KBM-7 (cell line): ENCODE measurements around the gene UBA3.
A peak's percentile ranks its signal among the peaks of the same experiment; 100 is the strongest.

Source experiments
- DNase-seq: peaks from one replicate; pipeline ENCODE4 v3.0.0-alpha.2; 2015
- in situ Hi-C: fragments of 300-500 bp; cut with MboI; formaldehyde crosslinking; loops from 2 replicates; pipeline ENCODE4 v1.14.3; 2020; ENCODE audit warnings: low sequenced_read_pairs, low pct_unique_long_range_greater_than_20kb, mixed read lengths

Gene UBA3

GRCh38 chr3:69082361-69082760 lies 2.2 kb upstream of the UBA3 start:
- no peak for DNase-seq
- in situ Hi-C loops: no loop called here

DNA sequence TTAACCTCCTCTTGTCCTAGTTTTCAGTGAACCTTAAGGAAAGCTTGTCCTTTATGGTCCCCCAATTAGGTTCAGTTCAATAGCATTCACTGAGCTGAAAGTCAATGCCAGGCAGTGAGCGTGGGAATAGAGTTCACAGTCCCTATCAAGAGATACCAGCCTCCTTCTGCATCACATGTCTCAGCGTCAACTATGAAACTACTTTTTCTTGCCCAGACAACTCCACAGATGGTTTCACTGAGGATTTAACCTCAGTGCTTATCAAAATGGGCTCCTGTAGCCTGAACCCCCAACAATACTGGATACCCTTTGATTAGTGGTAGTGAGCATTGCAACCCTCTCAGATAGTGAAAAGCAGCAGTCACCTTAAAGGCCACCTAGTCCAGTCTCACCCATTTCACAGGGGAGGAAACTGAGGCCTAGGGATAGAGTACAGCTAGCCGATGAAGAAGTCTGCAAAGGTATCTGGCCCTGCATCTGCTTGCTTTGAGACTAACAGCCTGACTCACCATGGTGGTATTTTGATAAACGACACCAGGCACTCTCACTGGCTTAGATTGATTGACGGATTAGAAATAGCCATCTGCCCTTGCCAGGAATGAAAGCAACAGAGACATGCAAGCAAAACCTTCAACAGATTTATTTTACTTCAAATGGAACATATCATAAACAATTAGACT lies 1.6 kb upstream of the UBA3 start:
- in situ Hi-C loops: no loop called here
- DNase-seq: peak; percentile 30

DNA sequence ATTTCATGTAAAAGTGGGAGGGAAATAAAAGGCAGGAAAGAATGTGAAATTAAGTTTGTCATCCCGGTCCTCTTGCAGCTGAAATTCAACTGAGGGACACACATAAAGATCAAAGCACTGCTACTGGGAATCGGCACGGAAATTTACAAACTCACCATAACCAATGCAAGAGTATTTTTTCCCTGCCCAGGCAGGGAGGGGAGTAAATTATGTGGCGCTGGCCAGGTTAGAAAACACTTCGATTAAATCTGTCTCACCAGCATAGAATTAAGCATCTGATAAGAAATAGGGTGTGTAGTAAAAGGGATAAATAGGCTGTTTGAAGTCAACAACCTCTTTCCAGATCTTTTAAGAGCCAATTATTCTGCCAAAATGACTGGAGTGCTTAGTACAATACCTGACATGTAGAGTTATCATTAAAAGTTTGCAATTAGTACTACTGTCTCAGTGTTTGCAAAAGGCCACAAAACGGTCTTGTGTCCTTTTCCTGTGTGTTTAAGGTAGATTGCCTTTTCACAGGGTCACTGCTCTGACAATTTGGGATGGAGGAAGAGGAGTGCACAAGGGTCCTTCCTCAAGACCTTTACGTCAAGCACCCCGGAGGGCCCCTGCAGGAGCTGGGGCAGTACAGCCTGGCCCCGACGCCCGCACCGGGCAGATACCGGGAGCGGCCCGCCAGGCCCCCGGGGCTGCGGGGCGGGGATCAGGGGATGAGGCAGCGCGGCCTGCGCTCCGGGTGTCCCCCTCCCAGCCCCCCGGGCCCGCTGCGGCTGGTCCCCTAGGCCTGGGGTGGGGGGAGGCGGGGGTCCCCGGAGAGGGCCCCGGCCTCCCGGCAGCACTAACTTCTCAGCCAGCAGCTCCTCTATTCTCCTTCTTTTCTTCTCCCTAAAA lies 651 bp downstream of the UBA3 start:
- no peak for DNase-seq
- in situ Hi-C loops: no loop called here

GRCh38 chr3:69072928-69073327 lies 7.2 kb downstream of the UBA3 start:
- in situ Hi-C loops: no loop called here
- DNase-seq: no peak

DNA sequence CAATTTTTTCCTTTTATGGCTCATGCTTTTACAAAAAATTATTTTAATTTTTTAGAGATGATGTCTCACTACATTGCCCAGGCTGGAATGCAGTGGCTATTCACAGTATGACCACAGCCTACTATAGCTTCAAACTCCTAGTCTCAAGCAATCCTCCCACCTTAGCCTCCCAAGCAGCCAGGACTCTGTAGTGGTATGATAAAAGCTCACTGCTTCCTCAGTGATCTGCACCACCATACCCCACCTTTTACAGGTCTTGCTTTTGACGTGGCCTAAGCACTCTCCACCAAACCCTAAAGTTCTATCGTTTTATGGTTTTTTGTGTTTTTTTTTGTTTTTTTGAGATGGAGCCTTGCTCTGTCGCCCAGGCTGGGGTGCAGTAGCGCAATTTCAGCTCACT lies 14.0 kb downstream of the UBA3 start:
- DNase-seq: no peak
- in situ Hi-C loops: no loop called here

DNA sequence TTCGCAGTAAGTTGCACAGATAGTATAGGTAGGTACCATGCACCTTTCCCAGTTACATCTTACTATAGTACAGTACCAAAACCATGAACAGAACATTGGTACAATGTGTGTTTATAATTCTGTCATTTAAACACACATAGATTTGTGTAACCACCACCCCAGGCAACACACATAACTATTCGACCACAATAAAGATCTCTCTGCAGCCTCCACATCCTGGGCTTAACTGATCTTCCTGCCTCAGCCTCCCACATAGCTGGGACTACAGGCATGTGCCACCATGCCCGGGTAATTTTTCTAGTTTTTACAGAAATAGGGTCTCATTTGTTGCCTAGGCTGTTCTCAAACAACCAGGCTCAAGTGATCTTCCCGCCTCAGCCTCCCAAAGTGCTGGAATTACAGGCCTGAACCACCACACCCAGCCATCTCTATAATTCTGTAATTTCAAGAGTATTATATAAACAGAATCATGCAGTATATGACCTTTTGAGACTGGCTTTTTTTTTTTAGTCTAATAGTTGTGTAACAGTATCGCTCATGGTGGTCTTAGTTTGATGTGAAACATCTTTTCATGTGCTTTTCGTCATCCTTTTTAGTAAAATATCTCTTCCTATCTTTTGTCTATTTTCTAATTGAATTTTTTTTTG lies 14.7 kb downstream of the UBA3 start:
- in situ Hi-C loops: no loop called here
- DNase-seq: no peak

DNA sequence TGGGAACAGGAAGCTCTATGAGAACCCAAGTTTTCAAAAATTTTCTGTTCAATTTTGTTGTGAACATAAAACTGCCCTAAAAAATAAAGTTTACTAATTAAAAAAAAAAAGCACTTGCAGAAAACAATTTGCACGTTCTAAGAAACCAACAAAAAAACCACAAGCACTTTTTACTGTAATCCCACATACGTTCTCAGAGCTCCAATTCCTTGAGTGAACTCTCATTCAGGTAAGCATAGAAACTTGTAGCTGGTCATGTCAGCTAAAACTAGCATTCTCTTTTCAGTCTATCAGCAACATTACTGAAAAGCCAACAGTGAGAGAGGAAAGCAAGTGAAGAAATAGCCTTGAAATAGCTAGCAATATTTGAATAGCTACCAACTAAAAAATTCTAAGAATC lies 16.5 kb downstream of the UBA3 start:
- DNase-seq: no peak
- in situ Hi-C loops: no loop called here

DNA sequence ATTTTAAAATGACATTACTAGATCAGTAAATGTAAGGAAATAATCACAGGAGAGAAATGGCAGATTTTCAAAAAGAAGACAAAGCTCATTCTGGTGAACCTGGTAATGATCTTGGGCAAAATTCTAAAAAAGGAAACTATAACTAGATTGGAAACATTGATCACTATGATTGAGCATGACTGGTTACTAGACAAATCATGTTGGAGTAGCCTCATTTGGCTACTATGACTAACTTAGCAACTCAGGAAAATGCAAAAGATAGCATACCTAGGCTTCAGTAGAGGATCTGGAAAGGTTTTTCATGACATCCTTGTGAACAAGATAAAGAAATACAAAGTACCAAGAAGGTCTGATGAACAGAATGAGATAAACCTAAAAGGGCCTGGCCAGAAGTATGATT lies 20.5 kb downstream of the UBA3 start:
- DNase-seq: no peak
- in situ Hi-C loops: no loop called here

GRCh38 chr3:69058947-69059224 lies 21.3 kb downstream of the UBA3 start:
- in situ Hi-C loops: no loop called here
- DNase-seq: no peak

DNA sequence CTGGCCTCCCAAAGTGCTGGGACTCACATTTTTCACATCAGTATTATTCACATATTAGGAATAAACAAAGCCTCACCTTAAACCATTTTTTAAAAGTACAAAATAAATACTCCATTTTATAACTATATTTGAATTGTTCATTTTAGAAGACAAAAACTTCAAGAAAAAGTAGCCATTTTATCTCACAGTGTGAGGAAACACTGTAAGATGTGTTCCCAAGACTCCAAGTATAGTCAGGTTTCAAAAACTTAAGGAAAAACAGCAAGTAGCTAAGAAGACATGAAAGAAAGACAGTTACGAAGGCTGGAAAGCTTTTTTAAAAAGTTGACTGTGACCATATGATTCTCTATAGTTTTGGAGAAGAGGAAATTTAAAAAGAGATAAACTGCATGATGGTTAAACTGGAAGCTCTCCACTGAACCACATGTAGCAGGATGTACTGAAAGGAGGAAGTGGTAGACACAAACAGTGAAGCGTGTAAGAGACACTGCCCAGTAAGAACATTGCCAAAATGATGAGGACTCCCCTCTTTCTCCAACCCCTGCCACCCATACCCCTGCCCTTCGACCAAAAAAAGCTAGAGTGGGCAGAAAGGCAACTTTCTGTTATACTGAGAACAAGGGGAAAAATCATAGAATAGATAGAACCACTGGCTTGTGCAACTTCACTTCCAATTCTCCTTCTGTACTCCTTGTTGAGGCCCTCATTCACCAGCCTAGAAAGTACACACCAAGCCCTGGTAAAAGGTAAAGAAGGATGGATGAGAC lies 21.8 kb downstream of the UBA3 start:
- in situ Hi-C loops: no loop called here
- peak; percentile 74 for DNase-seq

GRCh38 chr3:69052472-69052898 lies 27.7 kb downstream of the UBA3 start:
- in situ Hi-C loops: no loop called here
- DNase-seq: no peak

DNA sequence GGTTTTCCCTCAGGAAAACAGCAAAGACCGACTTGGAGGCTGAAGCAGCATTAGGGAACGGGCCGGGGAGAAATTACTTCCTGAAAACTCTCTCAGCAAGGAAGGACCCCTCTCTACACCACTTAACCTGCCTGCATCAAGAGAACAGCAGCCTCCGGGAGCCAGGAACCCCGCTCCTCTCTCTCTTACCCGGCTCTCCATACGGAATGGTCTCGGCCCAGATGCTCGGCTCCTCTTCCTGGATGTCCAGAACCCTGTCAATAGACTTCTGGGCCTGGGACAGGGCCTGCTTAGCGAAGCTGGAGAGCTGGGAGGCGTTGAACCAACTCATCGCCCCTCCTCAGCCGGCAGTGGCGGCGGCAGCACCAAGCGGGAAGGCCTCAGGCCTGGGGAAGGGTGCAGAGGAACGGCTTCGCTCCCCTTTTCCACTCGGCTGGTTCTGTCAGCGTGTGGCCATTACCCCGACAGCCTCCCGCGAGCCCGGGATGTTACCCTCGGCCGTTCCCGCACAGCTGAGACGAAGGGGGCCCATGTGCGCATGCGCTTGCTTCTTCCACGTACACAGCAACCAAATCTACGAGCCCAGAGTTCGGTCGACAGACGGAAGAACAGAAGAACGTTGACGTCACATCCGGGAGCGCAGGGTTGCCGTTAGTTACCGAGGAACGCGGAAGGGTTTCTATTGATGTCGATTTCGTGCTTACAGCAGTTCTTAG lies 28.3 kb downstream of the UBA3 start, which contains the start of gene TMF1:
TMF1 (minus strand) TSS at position 578 of the 716 bp plus-strand sequence; CDS start at position 331, 247 bp downstream.
- in situ Hi-C loops: no loop called here
- DNase-seq: peak; percentile 99

DNA sequence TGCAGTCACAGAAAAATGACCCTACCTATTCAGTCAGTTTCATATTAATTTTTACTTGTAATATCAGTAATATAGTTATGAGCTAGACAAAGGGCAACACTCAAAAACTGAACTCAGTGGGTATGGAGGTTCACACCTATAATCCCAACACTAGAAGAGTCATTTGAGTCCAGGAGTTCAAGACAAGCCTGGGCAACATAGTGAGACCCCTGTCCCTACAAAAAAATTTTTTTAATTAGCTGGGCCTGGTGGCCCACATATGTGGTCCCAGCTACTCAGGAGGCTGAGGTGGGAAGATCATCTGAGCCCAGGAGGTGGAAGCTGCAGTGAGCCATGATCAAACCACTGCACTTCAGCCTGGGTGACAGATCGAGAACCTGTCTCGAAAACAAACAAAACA lies 31.2 kb downstream of the UBA3 start:
- in situ Hi-C loops: no loop called here

DNA sequence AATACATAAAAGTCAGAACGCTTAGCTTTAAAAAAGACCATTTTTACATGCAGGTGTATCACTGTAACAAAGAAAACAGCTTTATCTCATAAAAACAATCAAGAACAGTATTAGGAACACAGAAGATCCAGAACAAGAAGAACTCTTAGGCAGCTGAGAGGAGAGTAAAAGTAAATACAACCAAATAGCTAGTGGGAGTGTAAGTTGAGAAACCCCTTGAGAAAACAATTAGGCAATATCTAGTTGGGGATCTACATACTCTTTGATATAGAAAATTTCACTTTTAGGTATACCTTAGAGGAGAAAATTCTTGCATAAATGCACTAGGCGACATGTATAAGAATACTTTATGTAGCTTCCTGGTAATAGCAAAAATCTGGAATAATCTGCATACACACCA lies 35.6 kb downstream of the UBA3 start:
- in situ Hi-C loops: no loop called here
- DNase-seq: no peak

More for the DNA sequence above, 31.2 kb downstream of the UBA3 start:
- DNase-seq: no peak

DNA sequence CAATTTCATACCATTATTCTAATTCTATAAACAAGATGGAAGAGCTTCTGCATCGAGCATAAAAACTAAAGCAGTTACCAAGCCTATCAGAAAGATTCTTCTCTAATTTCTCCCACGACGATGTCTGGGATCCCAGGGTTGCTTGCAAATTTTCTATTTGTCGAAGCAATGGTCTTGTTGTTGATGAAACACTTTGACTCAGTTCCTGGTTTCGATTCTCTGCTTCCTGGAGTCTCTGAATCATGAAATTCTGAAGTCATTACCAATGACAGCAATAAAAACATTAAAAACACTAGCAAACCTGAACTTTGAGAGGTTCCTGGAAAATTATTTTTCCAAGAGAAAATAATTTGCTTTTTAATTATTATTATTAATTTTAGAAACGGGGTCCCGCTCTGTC lies 46.7 kb downstream of the UBA3 start:
- in situ Hi-C loops: no loop called here
- DNase-seq: no peak

GRCh38 chr3:69032737-69033136 lies 47.4 kb downstream of the UBA3 start:
- DNase-seq: no peak
- in situ Hi-C loops: no loop called here

DNA sequence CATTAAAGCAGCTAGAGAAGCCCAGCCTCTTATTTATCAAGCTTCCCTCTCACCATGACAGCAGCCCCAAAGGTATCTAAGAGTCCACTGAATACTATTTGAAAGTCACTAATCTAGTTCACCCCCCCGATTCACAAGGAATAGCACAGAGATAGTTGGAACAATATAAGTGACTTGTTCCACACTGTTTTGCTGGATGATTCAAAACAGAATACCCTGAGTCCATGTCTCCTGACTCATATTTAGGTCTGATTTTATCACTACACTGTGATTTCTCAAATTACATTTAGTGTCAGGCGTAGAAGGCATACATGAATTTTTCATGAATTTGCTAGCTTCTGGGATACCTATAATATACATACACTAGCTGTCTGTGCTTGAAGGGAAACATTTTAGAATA lies 48.0 kb downstream of the UBA3 start:
- in situ Hi-C loops: no loop called here
- no peak for DNase-seq

DNA sequence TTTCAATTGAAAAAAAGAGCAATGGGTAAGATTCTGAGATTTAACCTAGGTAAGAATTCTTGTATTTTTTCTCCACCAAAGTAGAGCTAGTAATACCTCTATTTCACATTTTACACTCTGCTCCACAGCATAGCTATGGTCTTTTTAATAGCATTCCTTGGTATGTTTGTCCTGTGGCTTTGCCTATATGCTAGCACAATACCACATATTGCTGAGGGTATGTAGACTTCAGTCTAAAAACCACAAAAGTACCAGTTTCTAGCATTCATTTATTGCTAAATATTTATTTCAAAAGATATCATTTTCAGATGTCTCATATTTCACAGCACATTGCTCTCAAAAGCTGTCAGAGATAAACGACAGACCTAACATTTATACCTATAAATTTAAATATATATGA lies 48.5 kb downstream of the UBA3 start:
- DNase-seq: no peak
- in situ Hi-C loops: no loop called here

GRCh38 chr3:69020857-69021256 lies 59.3 kb downstream of the UBA3 start:
- DNase-seq: no peak
- in situ Hi-C loops: no loop called here
